Transverse colon (tissue), 3 donors: ENCODE results near the gene ALG3.

Source experiments
- CTCF ChIP-seq, 5 experiments: fragments of 200-600 bp in 3 of 5; fragments of 450-650 bp in 2 of 5; sonication (generic) in 3 of 5; IDR thresholded peaks; 1 replicate in 2 of 5; 2 replicates in 3 of 5; pipeline ENCODE4 v1.5.1; 2016 to 2017; ENCODE audit warnings: antibody characterized with exemption in 5 of 5, inconsistent platforms in 3 of 5, mild to moderate bottlenecking in 2 of 5, moderate library complexity in 1 of 5
- EP300 ChIP-seq: sonication (generic); formaldehyde crosslinking; IDR thresholded peaks from one replicate; pipeline ENCODE4 v1.6.1; 2017; ENCODE audit warnings: antibody characterized with exemption, low read depth
- POLR2A ChIP-seq: fragments of 450-650 bp; IDR thresholded peaks from one replicate; pipeline ENCODE4 v1.6.1; 2016; ENCODE audit warnings: antibody characterized with exemption, mild to moderate bottlenecking, moderate library complexity

- TF ChIP-seq EP300 (no peak), CTCF (IDR thresholded peaks at IDR 0.05) (no peak), POLR2A (no peak)
These were observed 28.6 kb upstream of the ALG3 start for GRCh38 chr3:184277366-184277765.
